GM10847 (cell line): Measurements from ENCODE around the gene EREG.

ENCODE experiments used
- POLR2A ChIP-seq: IDR thresholded peaks from 2 replicates; pipeline ENCODE4 v1.6.1; 2011; ENCODE audit not compliant: insufficient read length; ENCODE audit errors: extremely low read depth

EREG gene

DNA sequence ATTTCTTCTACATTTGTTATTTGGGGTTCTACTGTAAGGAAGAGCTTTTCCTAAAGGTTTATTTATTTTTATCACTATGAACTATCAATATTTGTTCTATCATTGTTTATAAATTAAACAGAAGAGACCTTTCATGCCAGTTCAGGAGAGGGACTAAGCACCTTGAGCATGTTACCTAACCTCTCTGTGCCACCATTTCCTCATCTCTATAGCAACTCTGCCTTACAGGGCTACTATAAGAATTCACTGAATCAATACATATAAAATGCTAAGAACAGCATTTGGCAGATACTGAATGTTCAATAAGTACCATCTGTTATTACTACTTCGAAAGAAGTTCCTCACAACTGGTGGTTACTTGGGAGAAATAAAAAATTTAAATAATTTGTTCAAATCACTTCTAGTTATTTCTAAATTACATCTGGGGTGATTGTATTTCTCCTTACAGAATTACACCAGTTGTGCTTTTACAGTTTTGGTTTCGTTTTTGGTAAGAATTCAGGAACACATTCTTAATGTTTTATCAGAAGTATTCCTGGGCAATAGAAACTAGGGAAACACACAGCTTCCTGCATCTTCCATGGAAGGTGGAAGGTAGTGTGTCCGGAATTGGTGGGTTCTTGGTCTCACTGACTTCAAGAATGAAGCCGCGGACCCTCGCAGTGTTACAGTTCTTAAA is 32.9 kb downstream of the EREG start:
- no peak for TF ChIP-seq POLR2A

DNA sequence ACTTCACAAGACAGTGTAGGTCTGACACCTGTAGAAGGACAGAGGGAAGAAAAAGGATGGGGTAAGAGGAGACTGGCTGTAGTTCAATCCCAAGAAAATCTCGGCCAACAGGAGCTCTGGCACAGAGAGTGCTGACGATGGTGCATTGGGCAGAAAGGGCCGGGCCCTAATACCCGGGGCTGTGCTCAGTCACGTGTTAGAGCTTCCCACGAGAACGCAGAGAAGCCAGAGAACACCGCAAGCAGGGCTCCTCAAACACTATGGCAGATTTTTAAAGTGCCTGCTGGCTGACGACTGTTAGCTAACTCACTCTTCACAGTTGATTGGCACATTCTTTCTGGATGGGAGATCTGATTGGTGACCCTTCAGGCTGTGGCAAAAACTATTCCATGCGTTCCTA is 35.5 kb downstream of the EREG start:
- TF ChIP-seq POLR2A = no peak

DNA sequence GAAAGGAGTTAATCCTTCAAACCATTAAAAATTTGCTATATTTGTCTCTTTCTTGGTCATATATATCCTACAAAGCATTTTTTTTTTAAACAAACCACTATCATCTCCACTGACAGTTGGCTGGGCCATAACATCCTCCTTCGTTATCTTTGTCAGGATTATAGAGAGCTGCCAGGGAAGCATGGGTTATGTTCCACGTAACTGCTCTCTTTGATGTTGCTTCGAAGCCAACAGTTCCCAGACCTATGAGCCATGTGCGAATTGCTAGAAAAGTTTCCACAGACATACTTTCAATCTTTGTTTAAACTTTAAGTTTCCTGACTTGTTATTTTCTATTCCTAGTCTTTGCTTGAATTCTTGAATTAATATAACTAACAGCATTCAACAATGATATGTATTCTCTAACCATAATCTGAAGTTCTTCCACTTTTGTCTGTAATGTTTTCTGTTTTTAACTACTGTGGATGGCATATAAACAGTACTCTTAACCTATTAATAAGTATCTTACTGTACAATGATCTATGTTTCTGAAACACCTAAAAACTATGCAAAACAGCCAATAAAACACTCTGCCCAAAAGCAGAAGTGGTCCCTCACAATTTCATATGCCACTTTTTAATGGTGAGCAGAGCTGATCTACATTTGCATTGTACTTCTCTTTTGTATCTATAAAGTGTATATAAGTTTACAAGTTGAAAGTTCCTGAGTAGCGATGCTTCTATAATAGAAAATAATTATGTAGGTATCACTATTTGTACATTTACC is 37.9 kb downstream of the EREG start:
- TF ChIP-seq POLR2A = no peak

DNA sequence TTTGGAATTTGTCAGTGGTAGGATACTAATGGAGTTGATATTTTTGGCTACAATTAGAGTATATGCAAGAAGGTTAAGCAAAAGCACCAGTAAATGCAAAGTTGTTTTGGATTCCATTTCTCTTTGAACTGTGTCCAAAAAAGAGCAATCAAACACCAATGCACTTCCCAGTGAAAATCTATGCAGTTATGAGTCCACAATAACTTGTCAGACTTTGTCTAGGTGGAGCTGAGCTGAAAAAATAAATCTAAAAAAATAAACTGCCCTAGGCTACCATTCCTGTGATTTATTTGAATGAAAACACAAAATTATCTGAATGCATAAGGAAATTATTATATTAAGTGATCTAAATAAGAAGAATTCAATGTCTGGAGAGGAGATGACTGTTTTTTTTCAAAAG is 42.9 kb downstream of the EREG start:
- no peak for TF ChIP-seq POLR2A

DNA sequence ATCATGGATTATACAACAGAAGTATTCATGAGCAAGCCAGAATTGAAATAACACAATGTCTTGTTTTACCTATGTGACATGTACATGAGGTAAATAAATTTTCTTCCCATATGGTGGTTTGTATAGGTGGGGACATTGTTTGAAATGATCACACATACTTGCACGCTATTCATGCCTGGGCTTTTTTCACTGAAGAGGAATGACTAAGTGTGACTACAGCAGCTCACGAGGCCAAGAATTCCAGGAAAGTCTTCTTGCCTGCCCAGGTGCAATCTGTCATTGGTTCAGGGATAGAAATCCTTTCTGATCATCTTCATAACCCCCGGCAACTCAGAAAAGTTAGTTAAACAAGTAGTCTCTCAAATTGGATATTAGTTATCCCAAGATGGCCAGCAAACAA is 43.7 kb downstream of the EREG start:
- no peak for TF ChIP-seq POLR2A

DNA sequence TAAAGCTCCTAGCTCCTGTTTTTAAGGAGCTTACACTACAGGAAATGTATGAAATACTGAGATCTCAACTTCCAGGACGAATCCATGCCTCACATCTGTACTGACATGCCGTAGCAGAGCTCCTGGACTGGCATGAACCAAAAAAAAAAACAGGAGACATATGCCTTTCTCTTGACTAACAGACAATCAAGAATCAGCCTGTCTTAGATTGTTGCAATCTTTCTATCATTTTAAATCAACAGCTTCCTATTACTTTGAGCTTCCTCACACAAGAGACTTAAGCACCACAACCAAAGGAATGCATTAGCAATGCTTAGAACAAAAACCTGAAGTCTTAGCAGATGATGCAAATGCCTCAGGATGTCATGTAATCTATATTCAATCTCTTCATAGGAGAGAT is 45.3 kb downstream of the EREG start:
- no peak for TF ChIP-seq POLR2A

DNA sequence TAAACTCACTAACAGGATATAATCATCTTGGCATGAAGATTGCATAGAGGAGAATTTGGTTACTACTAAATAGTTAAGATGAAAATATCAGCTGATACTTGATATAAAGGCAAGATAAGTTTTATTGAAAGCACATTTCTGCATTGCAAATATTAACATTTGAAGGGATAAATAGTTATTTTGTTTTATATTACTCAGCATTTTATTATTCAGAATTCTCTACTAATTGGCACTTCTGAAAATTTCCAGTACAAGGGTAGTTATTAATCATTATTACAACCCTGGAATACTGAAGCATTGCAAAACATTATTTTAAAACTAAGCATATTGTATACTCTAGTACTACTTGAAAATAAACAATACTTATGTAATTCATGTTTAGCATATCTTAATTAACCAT is 47.3 kb downstream of the EREG start:
- no peak for TF ChIP-seq POLR2A

DNA sequence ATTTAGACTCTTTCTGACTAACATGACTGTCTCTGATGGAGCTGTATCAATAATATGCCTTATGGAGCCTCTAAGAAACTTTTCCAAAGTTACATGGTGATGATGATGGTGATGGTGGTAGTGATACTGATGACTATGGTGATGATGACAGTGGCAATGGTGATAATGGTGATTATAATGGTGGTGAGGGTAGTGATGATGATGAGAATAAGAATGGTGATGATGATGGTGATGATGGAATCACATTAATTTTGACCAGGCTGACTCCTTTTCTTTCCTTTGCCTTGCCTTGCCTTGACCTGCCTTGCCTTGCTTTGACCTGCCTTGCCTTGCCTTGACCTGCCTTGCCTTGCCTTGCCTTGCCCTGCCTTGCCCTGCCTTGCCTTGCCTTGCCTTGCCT is 48.3 kb downstream of the EREG start:
- TF ChIP-seq POLR2A = no peak

DNA sequence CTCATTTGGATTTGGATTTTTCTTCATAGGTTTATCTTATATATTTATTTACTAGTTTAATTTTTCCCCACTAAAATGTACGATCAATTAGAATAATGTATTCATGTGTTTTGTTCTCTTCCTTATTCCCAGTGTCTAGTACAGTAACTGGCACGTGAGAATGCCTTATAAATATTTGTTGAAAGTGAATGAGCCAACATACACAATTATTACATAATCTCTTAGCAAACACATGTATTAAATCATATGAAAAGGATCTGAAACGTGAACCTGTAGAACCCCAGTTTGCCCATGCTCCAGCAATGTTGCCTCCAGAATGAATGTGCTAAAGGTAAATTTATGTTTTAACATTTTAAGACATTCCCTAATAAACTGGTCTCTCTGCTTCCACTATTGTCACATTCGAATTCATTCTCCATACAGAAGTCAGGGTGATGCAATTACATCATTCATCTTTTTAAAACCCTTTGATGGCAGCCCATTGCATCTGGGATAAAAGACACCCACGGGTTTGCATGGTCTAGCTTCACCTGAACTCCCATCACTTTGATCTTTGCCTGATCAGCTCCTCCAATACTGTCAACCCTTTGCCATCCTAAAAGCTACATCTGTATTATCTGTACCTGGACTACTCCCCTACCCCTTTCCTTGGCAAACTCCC is 49.3 kb downstream of the EREG start:
- TF ChIP-seq POLR2A = no peak

DNA sequence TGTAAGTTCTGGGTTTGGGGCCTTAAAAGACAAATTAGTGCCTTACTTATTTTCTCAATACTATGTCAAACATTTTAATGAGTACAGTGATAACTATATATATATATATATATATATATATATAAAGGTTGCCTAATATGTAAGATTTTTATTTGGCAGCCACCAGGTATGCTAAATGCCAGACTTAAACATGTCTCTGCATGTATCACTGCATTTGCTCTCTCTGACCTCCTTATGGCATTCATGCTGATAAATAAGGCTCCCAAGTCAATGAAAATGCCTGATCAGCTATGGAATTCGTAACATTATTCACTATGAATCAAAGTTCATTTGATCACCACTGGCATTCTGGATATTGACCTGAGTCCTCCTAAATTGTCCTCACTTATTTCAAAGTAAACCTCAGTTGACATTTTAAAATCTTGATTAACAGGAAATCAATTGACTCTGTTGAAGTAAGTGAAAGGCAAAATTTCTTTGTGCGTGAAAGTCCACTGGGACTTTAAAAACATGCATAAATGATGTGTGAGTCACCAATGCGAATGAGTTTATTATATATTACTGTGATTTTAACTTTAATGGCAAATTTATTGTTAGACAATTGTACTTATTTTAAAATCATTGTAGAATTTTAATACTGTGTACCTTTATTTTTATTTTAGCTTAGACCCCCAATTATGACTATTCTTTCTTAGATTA is 50.8 kb downstream of the EREG start:
- TF ChIP-seq POLR2A = no peak

DNA sequence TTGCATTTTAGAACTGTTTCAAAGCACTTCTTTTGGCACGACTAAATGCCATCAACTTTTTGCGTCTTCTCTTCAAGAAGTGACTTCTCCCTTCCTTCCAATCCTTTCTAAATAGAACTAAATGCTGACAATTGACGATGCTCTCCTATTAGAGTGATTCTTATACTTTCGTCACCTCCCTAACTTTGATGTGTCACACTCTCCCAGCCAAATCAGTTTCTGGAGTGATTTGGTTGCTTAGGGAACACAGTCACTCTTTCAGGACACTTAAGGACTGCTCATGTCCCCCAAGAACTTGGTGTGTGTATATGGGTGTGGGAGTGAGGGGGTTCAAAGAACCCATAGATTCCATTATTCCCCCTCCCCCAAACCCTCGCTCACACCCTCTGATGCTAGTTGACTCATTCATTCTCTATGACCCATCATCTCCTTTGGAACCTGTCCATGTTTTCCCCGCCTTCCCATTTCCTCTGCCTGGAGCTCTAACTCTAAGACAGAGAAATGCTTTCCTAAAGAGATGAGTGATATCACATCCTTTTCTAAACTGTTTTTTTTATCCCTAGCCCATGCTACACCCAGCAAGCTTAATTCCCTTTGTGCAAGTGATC is 53.2 kb downstream of the EREG start:
- TF ChIP-seq POLR2A = no peak

DNA sequence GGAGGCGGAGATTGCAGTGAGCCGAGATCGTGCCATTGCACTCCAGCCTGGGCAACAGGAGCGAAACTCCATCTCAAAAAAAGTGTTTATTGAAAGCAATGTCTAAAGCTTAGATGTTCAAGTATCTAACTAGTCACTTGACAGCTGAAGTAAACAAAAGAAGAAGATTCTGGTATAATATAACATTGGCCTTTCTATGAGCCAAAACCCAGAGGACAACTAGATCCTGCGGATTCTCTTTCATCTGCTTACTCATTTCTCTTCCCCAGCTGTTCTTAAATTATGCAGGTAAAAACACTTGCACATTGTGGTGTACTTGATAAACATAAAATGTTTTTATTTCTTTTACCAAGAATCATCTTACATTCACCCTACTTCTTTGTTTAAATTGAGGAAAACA is 55.9 kb downstream of the EREG start:
- TF ChIP-seq POLR2A = no peak

DNA sequence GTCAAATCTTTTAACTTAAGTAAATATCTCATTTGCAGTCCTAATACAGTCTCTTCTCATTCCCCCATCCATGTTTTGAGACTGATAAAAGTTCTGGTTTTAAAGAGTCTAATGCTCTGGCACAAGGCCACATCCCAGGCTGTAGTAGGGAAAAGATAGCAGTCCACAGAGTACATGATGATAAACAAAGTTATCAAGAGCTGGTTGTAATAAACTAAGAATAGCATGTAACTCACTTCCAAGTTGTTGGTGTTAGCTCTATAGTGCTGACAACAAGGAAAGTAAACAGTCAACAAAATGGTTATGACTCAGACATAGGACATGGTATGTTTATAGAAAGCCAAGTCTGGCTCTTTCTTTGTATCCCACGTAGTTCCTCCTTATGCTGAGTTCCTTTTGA is 58.2 kb downstream of the EREG start:
- TF ChIP-seq POLR2A = no peak

DNA sequence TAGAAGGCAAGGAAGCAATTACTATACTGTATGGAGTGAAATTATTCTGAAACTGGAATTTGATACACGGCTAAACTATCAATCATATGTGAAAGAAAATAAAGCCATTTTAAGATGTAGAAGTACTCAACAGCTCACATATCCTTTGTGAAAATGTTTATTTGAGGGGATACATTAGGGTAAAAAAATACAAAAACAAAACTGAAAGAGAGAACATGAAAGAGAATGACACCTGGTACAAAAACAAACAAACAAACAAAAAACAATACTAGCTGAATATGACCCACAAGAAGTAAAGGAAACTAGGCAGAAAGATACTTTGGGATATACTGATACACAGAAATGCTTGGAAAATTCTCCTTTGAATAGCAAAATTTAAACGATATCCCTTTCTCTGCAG is 59.2 kb downstream of the EREG start:
- no peak for TF ChIP-seq POLR2A

DNA sequence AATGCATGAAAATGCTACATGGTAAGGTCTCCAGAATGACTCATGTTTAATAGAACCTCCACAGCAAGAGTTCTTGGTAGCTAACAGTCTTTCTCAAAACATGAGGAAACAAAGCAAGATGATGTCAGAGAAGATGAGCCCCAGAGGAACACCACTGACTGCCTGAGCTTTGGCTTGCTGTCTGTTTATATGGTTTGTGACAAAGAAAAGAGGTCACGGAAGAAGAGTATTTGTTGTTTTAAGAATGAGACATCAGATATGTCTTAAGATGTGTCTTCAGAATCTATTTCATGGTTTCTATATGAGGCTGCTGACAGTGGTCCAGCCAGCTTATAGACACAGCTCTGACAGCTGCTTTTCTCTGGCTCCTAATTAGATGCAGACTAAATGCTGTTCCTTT is 61.2 kb downstream of the EREG start:
- TF ChIP-seq POLR2A = no peak
